ENCODE measurements around the gene CARD6.
A peak's percentile ranks its signal among the peaks of the same experiment; 100 is the strongest.
"Not testable (repeated sequence)": the region's sequence is repeated elsewhere in the genome, so short reads cannot be mapped to it uniquely, and the experiment has no call there.

Gene CARD6

GRCh38 chr5:40828690-40829661, 12.2 kb upstream of the CARD6 start:
- no peak for DNase-seq (ENCODE audit: low read depth)

GRCh38 chr5:40829748-40830533, 11.2 kb upstream of the CARD6 start:
- DNase-seq (ENCODE audit: low read depth), result no peak

GRCh38 chr5:40831346-40832210, 9.6 kb upstream of the CARD6 start:
- DNase-seq (ENCODE audit: low read depth), result no peak

- DNase-seq (ENCODE audit: low read depth), result no peak
These were observed 8.8 kb upstream of the CARD6 start for GRCh38 chr5:40832345-40832744.

- no peak for DNase-seq (ENCODE audit: low read depth)
These were observed 7.4 kb upstream of the CARD6 start for GRCh38 chr5:40833712-40834229.

GRCh38 chr5:40834391-40834848, 6.7 kb upstream of the CARD6 start:
- DNase-seq (ENCODE audit: low read depth), result peak; percentile 41

- peak; percentile 98 for DNase-seq (ENCODE audit: low read depth)
These were observed 6.0 kb upstream of the CARD6 start, which contains the start of gene RPL37 for GRCh38 chr5:40834849-40835787. Gene RPL37 (minus strand): TSS chr5:40835222. CDS start chr5:40835185, 37 bp downstream.

- no peak for DNase-seq (ENCODE audit: low read depth)
These were observed 3.1 kb upstream of the CARD6 start for GRCh38 chr5:40838086-40838485.

GRCh38 chr5:40842351-40842750, 1.2 kb downstream of the CARD6 start:
- no peak for DNase-seq (ENCODE audit: low read depth)

GRCh38 chr5:40844565-40844964, 3.4 kb downstream of the CARD6 start:
- DNase-seq (ENCODE audit: low read depth), result no peak

GRCh38 chr5:40846371-40846770, 5.2 kb downstream of the CARD6 start:
- no peak for DNase-seq (ENCODE audit: low read depth)

- no peak for DNase-seq (ENCODE audit: low read depth)
These were observed 6.4 kb downstream of the CARD6 start for GRCh38 chr5:40847525-40847924.

- DNase-seq (ENCODE audit: low read depth), result no peak
These were observed 12.5 kb downstream of the CARD6 start for GRCh38 chr5:40853632-40854192.

- DNase-seq (ENCODE audit: low read depth), result no peak
These were observed 19.5 kb downstream of the CARD6 start for GRCh38 chr5:40860711-40861110.

- not testable (repeated sequence) for DNase-seq (ENCODE audit: low read depth)
These were observed 23.8 kb downstream of the CARD6 start for GRCh38 chr5:40865004-40865403.

GRCh38 chr5:40866844-40867243, 25.7 kb downstream of the CARD6 start:
- DNase-seq (ENCODE audit: low read depth), result no peak

- no peak for DNase-seq (ENCODE audit: low read depth)
These were observed 28.2 kb downstream of the CARD6 start for GRCh38 chr5:40869384-40869783.

GRCh38 chr5:40871177-40871576, 30.0 kb downstream of the CARD6 start:
- DNase-seq (ENCODE audit: low read depth), result peak; percentile 2

- not testable (repeated sequence) for DNase-seq (ENCODE audit: low read depth)
These were observed 31.1 kb downstream of the CARD6 start for GRCh38 chr5:40872253-40872652.

GRCh38 chr5:40873286-40873880, 32.2 kb downstream of the CARD6 start:
- no peak for DNase-seq (ENCODE audit: low read depth)

Data from EH (cell line).